ENCODE measurements around the gene STOX2. TPM values are rescaled to one million over a fixed set of nuclear protein-coding genes. Genes with fewer than 3 reads are reported as not detected.

STOX2 gene
- total and polyA plus RNA-seq, 2 donors (not counting 3 experiments of a cell fraction or from before 2014, with no cell fraction given): 0.03 to 0.24 TPM

DNA sequence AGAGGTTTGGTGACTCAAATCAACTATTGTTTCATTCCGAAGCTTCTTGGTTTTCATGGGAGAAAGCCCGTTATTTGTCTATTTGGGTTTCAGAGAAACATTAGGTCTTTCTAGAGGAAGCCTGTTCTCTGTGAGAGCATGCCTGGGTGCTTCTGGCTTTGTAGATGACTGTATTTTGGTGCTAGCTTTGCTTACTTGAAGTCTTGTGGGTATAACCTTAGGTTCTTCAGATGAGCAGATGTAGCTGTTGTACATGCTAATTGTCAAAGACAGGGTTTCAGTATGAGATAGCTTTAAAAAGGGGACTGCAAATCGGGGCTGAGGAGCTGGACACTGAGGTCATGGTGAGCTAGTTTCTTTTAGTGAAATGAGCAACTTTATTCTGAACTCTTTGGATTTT lies 7.9 kb upstream of the STOX2 start:
- Histone ChIP-seq H4K20me1 (replicated peaks; ENCODE audit: control insufficient read depth, extremely low read depth, insufficient read depth, low read length) (no peaks in the 10 kb centered on the region), H3K27me3 (ENCODE audit: control insufficient read depth in 2 of 2, insufficient read depth in 2 of 2, low read length in 2 of 2) (no peaks in the 10 kb centered on the region), H2AFZ (ENCODE audit: low read depth, low read length) (no peak overlapping the region), H3K4me2 (ENCODE audit: insufficient read depth, low read length) (no peak overlapping the region), H3K9ac (replicated peaks; ENCODE audit: extremely low read depth, insufficient read depth, low read length) (no peak overlapping the region), H3K79me2 (ENCODE audit: control insufficient read depth, insufficient read depth, low read length) (no peaks in the 10 kb centered on the region), H3K4me3 (replicated peaks in 1 of 3; ENCODE audit: insufficient read depth in 1 of 3, low read depth in 1 of 3, low read length in 3 of 3) (no peak overlapping the region), H3K36me3 (ENCODE audit: control insufficient read depth in 2 of 2, extremely low read depth in 1 of 2, insufficient read depth in 2 of 2, low read length in 2 of 2) (no peaks in the 10 kb centered on the region), H3K9me3 (replicated peaks; ENCODE audit: control insufficient read depth, insufficient read depth, low read length) (no peaks in the 10 kb centered on the region), H3K9me1 (replicated peaks; ENCODE audit: control insufficient read depth, extremely low read depth, insufficient read depth, low read length) (no peaks in the 10 kb centered on the region), H3K27ac (ENCODE audit: insufficient read depth, low read depth, low read length) (no peak overlapping the region), H3K4me1 (ENCODE audit: control insufficient read depth, extremely low read depth, insufficient read depth, low read length) (no peaks in the 10 kb centered on the region)
- TF ChIP-seq JUN (IDR thresholded peaks at IDR 0.05; ENCODE audit: borderline replicate concordance, insufficient read depth, insufficient read length, low read depth) (no peak), POLR2AphosphoS5 (IDR thresholded peaks at IDR 0.05; ENCODE audit: insufficient read depth, low read depth, low read length) (no peak), EZH2 (IDR thresholded peaks at IDR 0.05; ENCODE audit: borderline replicate concordance, low read depth, low read length, severe bottlenecking) (no peak), POLR2A (IDR thresholded peaks at IDR 0.05; ENCODE audit: low read depth, low read length) (no peak), MYC (IDR thresholded peaks at IDR 0.05; ENCODE audit: low read depth, low read length) (no peak), GATA2 (IDR thresholded peaks at IDR 0.05; ENCODE audit: insufficient read depth, insufficient read length, low read depth, low read length) (no peak), FOS (IDR thresholded peaks at IDR 0.05; ENCODE audit: borderline replicate concordance, insufficient read depth, low read length) (no peak)
- TF ChIP-seq, protein P1, sequence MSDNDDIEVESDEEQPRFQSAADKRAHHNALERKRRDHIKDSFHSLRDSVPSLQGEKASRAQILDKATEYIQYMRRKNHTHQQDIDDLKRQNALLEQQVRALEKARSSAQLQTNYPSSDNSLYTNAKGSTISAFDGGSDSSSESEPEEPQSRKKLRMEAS (IDR thresholded peaks at IDR 0.05; ENCODE audit: insufficient read depth, insufficient read length): no peak
- TF ChIP-seq, protein P2, sequence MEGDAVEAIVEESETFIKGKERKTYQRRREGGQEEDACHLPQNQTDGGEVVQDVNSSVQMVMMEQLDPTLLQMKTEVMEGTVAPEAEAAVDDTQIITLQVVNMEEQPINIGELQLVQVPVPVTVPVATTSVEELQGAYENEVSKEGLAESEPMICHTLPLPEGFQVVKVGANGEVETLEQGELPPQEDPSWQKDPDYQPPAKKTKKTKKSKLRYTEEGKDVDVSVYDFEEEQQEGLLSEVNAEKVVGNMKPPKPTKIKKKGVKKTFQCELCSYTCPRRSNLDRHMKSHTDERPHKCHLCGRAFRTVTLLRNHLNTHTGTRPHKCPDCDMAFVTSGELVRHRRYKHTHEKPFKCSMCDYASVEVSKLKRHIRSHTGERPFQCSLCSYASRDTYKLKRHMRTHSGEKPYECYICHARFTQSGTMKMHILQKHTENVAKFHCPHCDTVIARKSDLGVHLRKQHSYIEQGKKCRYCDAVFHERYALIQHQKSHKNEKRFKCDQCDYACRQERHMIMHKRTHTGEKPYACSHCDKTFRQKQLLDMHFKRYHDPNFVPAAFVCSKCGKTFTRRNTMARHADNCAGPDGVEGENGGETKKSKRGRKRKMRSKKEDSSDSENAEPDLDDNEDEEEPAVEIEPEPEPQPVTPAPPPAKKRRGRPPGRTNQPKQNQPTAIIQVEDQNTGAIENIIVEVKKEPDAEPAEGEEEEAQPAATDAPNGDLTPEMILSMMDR (IDR thresholded peaks at IDR 0.05; ENCODE audit: extremely low read depth in 1 of 2, insufficient read depth in 1 of 2, low read depth in 1 of 2, low read length in 2 of 2): no peak
- FAIRE-seq (no peak), DNase-seq (ENCODE audit: low read depth, low spot score) (no peak)
- intact Hi-C loops (cut with micrococcal nuclease): no loop called here
- ChIA-PET POLR2A (no interaction called here), CTCF (interaction anchor here (0.6 to 1.6 kb wide), 2 partner anchors 176 to 209 kb away, joined by 3 to 4 read pairs; no protein-coding TSS in a partner anchor)
- dilution Hi-C loops (cut with MboI; ENCODE audit: extremely low pct_ligation_motif_present, low sequenced_read_pairs): no loop called here
- no TSS peak for BruUV-seq (replicated peaks)
